ENCODE data around the gene TSC22D1. TPM values are rescaled to one million over a fixed set of nuclear protein-coding genes. Genes with fewer than 3 reads are reported as not detected.

Gene TSC22D1
- total RNA-seq, 4 donors from 2014 or later, result 153 to 200 (median 182) TPM

DNA sequence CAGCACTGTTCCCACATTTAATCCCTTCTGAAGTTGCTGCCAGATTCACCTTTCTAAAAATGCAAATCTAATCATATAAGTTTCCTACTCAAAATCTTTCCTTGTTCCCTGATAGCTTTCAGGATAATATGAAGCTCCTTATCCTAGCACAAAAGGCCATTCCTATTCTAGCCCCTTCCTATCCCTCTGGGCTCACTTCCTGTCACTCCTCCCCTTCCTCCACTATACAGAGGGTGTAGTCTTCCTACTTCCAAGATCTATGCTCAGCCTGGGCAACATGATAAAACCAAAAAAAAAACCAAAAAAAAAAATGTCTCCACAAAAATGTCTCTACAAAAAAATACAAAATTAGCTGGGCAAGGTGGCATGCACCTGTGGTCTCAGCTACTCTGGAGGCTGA, 78.3 kb downstream of the TSC22D1 start:
- intact Hi-C loops (cut with DNase I; ENCODE audit: low total_unique reads), result no loop called here
- Histone ChIP-seq H3K9me3 (no peaks in the 10 kb centered on the region), H3K4me3 (no peak overlapping the region), H3K36me3 (no peaks in the 10 kb centered on the region), H3K27ac (no peak overlapping the region), H3K4me1 (no peaks in the 10 kb centered on the region), H3K27me3 (no peaks in the 10 kb centered on the region)
- TF ChIP-seq POLR2A (IDR thresholded peaks at IDR 0.05), result no peak
- no peak for TF ChIP-seq CTCF (IDR thresholded peaks at IDR 0.05)
- DNase-seq, result no peak

DNA sequence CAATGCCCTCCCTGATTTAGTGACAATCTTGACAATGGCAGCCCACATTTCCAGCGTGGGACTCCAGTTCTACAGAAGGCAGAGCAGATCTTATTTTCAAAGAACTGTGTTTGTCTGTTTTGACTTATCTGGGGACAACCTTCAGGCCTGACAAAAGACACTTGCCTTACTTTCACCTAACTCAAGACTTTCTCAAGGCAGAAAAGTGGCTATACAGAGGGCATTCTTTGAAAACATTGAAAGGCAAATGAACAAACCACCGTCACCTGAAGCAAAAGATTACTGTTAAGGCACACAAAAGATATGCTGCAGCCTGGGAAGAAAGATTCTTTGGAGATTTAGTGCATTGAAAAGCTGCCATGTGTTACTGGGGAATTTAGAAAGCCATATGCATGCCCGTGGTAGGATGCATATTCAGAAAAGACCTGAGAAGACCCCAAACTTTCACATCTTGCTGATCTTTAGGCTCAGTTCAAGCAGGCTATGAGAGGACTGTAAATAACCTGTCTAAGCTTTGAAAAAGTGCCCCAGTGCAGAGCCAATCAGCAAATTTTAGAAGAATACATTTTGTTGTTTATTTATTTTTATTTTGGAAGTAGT, 82.8 kb downstream of the TSC22D1 start:
- intact Hi-C loops (cut with DNase I; ENCODE audit: low total_unique reads), result no loop called here
- no peaks in the 10 kb centered on the region for H3K36me3 ChIP-seq
- no peaks in the 10 kb centered on the region for H3K27me3 ChIP-seq
- no peak for DNase-seq
- H3K4me3 ChIP-seq, result no peak overlapping the region
- no peaks in the 10 kb centered on the region for H3K4me1 ChIP-seq
- H3K9me3 ChIP-seq, result no peaks in the 10 kb centered on the region
- no peak overlapping the region for H3K27ac ChIP-seq
- TF ChIP-seq CTCF (IDR thresholded peaks at IDR 0.05) (no peak), POLR2A (IDR thresholded peaks at IDR 0.05) (no peak)

DNA sequence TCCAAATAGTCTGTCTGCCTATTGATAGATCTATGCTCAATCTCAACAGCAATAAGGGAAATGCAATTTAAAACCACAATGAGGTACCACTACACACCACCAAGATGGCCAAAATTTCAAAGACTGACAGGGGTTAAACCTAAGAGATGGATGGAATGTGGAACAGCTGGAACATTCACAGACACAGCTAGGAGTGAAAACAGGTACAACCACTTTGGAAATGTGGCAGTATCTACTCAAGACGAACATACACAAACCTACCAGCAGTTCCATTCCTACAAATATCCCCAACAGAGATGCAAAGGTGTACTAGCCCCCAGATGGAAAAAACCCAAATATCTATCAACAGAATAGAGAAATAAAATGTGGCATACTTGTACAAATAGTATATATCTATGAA, 86.4 kb downstream of the TSC22D1 start:
- TF ChIP-seq CTCF (IDR thresholded peaks at IDR 0.05), result no peak
- TF ChIP-seq POLR2A (IDR thresholded peaks at IDR 0.05), result no peak
- intact Hi-C loops (cut with DNase I; ENCODE audit: low total_unique reads), result loop anchor here (10.0 kb wide), 1 partner anchor 485 kb away; no protein-coding TSS in a partner anchor
- no peak for DNase-seq
- Histone ChIP-seq H3K27me3 (no peaks in the 10 kb centered on the region), H3K4me1 (no peaks in the 10 kb centered on the region), H3K27ac (no peak overlapping the region), H3K36me3 (no peaks in the 10 kb centered on the region), H3K4me3 (no peak overlapping the region), H3K9me3 (no peaks in the 10 kb centered on the region)

DNA sequence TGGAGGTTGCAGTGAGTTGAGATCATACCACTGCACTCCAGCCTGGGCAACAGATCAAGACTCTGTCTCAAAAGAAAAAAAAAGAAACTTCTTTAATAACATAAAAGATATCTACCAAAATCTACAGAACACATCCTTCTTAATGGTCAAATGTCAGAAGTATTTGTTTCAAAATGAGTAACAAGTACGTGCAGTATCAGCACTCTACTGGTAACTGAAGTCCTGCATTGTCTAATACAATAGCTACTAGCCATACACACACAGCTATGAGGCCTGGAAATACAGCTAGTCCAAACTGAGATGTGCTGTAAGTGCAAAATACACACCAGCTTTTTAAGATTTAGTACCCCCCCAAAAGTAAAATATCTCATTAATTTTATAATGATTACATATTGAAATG, 88.1 kb downstream of the TSC22D1 start:
- Histone ChIP-seq H3K9me3 (no peaks in the 10 kb centered on the region), H3K27ac (no peak overlapping the region), H3K36me3 (no peaks in the 10 kb centered on the region), H3K4me1 (no peaks in the 10 kb centered on the region), H3K4me3 (no peak overlapping the region), H3K27me3 (no peaks in the 10 kb centered on the region)
- TF ChIP-seq CTCF (IDR thresholded peaks at IDR 0.05) (no peak), POLR2A (IDR thresholded peaks at IDR 0.05) (no peak)
- intact Hi-C loops (cut with DNase I; ENCODE audit: low total_unique reads), result loop anchor here (10.0 kb wide), 1 partner anchor 487 kb away; no protein-coding TSS in a partner anchor
- DNase-seq, result no peak

GRCh38 chr13:44484562-44485138, 91.5 kb downstream of the TSC22D1 start:
- no peak for DNase-seq
- Histone ChIP-seq H3K4me1 (no peaks in the 10 kb centered on the region), H3K27ac (no peak overlapping the region), H3K9me3 (no peaks in the 10 kb centered on the region), H3K36me3 (no peaks in the 10 kb centered on the region), H3K4me3 (no peak overlapping the region), H3K27me3 (no peaks in the 10 kb centered on the region)
- intact Hi-C loops (cut with DNase I; ENCODE audit: low total_unique reads), result loop anchor here (10.0 kb wide), 1 partner anchor 490 kb away; no protein-coding TSS in a partner anchor
- TF ChIP-seq CTCF (IDR thresholded peaks at IDR 0.05), result no peak
- no peak for TF ChIP-seq POLR2A (IDR thresholded peaks at IDR 0.05)
